ENCODE data around the gene TPSG1.
"Not testable (repeated sequence)": the region's sequence is repeated elsewhere in the genome, so short reads cannot be mapped to it uniquely, and the experiment has no call there.

Gene TPSG1

GRCh38 chr16:1225051-1225451, at the start of gene TPSG1:
Gene TPSG1 (minus strand): TSS chr16:1225268. CDS start chr16:1225252, 16 bp downstream.
- DNase-seq (ENCODE audit: low spot score) = no peak

GRCh38 chr16:1274767-1275166, 49.7 kb upstream of the TPSG1 start:
- DNase-seq (ENCODE audit: low spot score) = no peak

GRCh38 chr16:1273816-1274215, 48.7 kb upstream of the TPSG1 start:
- DNase-seq (ENCODE audit: low spot score) = no peak

GRCh38 chr16:1272453-1273198, 47.6 kb upstream of the TPSG1 start:
- no peak for DNase-seq (ENCODE audit: low spot score)

GRCh38 chr16:1271724-1272413, 46.8 kb upstream of the TPSG1 start:
- DNase-seq (ENCODE audit: low spot score) = not testable (repeated sequence)

GRCh38 chr16:1271380-1271723, 46.3 kb upstream of the TPSG1 start:
- DNase-seq (ENCODE audit: low spot score) = no peak

GRCh38 chr16:1269418-1269817, 44.4 kb upstream of the TPSG1 start:
- not testable (repeated sequence) for DNase-seq (ENCODE audit: low spot score)

GRCh38 chr16:1265826-1266225, 40.8 kb upstream of the TPSG1 start:
- DNase-seq (ENCODE audit: low spot score) = no peak

GRCh38 chr16:1265090-1265630, 40.1 kb upstream of the TPSG1 start:
- no peak for DNase-seq (ENCODE audit: low spot score)

- DNase-seq (ENCODE audit: low spot score) = no peak
These were observed 39.4 kb upstream of the TPSG1 start for GRCh38 chr16:1264345-1265089.

GRCh38 chr16:1263591-1264344, 38.7 kb upstream of the TPSG1 start:
- no peak for DNase-seq (ENCODE audit: low spot score)

GRCh38 chr16:1262846-1263221, 37.8 kb upstream of the TPSG1 start:
- no peak for DNase-seq (ENCODE audit: low spot score)

- no peak for DNase-seq (ENCODE audit: low spot score)
These were observed 37.3 kb upstream of the TPSG1 start for GRCh38 chr16:1262210-1262845.

GRCh38 chr16:1261131-1261892, 36.2 kb upstream of the TPSG1 start:
- no peak for DNase-seq (ENCODE audit: low spot score)

GRCh38 chr16:1260101-1260680, 35.1 kb upstream of the TPSG1 start:
- no peak for DNase-seq (ENCODE audit: low spot score)

- no peak for DNase-seq (ENCODE audit: low spot score)
These were observed 34.6 kb upstream of the TPSG1 start for GRCh38 chr16:1259760-1260068.

- DNase-seq (ENCODE audit: low spot score) = no peak
These were observed 34.1 kb upstream of the TPSG1 start for GRCh38 chr16:1258906-1259759.

GRCh38 chr16:1258225-1258600, 33.1 kb upstream of the TPSG1 start:
- DNase-seq (ENCODE audit: low spot score) = no peak

GRCh38 chr16:1257561-1258224, 32.6 kb upstream of the TPSG1 start:
- DNase-seq (ENCODE audit: low spot score) = no peak

Measured in putamen (tissue), 1 donor.